ENCODE measurements around the gene TRIM41.

The TRIM41 gene

DNA sequence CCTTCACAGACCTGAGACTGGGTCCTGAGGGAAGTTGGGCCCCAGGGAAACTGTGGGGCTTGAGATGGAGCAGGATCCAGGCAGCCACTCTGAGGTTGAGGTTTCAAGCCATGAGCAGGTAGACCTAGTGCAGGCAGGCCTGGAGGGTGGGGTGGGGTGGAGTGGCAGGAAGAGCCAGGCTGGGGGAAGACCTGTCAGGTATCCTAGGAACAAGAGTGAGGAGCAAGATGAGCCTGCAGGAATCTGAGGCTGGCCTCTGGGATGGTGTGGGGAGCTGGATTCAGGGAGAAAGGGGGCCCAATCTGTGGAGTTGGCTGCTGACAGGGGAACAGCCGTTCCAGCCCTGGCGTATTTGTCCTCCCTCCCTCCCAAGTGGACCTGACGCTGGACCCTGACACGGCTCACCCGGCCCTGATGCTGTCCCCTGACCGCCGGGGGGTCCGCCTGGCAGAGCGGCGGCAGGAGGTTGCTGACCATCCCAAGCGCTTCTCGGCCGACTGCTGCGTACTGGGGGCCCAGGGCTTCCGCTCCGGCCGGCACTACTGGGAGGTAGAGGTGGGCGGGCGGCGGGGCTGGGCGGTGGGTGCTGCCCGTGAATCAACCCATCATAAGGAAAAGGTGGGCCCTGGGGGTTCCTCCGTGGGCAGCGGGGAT lies 10.8 kb downstream of the TRIM41 start:
- DNase-seq: no peak

DNA sequence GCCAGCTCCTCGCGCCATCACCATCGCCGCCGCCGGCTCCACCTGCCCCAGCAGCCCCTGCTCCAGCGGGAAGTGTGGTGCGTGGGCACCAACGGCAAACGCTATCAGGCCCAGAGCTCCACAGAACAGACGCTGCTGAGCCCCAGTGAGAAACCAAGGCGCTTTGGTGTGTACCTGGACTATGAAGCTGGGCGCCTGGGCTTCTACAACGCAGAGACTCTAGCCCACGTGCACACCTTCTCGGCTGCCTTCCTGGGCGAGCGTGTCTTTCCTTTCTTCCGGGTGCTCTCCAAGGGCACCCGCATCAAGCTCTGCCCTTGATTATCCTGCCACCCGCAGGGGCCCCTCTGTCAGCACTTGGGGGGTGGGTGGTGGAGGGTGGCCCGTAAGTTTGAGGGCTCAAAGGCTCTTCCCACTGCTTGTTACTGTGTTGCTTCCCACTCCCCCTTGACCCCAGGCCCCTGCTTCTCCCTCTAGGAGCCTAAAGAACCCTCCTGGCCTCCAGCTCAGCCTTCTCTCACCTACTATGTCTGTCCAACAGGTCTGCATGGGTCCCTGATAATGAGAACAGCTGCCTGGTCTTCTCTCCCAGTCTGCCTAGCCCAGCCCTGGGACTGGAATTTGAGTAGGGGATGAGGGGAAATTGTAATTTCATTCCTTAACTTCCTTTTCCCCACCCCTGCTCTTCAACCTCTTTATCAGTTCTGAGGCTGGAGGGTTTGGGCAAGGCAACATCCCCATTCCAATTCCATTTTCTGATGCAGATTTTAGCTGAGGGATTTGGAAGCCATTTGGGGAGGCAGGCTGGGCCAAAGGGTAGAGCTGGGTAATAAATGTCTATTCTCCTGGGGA lies 11.6 kb downstream of the TRIM41 start:
- no peak for DNase-seq

DNA sequence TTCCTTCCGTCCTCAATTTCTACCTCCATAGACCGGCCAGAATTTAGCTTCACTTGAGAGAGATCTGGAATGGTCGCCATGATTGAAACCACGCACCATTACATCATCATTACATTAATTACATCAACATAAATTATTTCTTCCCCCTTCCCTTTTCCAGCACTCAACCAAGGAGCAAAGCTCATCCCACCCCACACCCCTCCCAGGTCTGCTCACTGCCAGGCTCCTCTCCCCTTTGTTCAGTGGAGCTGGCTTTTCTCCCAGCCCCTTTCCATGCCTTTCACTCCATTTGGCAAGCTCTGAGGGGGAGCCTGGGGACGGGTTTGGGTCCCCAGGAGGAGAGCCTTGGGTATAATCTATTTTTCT lies 12.2 kb downstream of the TRIM41 start:
- DNase-seq: no peak

DNA sequence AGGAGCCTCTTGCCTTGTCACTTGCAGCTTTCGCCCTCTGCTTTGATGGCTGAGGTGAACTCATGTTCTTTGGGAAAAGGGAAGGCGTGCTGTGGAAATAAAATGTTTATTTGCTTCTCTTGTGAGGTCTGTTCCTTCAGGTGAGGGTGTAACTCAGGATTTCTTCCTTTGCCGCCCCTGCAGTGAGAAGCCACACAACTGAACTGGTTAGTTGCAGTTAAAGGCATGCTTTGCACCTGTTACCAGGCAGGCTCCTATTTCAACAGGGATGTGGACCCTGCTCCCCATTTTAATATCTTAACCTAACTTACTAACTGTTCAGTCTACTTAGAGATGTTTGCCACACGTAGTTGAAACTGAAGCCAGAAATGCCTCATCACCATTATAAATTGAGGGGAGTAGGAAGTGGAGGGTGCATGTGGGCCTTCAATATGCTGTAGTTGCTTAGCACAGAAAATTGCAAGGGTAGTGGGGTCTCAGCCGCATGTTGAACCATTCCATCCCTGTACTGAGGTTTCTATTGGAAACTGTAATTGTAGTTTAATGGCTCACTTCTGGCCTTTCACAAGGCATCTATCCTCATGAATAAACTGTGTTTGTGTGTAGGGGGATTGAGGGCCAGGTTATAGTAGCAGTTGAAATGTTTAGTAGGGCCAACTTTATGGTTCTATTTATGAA lies 12.7 kb downstream of the TRIM41 start:
- no peak for DNase-seq

DNA sequence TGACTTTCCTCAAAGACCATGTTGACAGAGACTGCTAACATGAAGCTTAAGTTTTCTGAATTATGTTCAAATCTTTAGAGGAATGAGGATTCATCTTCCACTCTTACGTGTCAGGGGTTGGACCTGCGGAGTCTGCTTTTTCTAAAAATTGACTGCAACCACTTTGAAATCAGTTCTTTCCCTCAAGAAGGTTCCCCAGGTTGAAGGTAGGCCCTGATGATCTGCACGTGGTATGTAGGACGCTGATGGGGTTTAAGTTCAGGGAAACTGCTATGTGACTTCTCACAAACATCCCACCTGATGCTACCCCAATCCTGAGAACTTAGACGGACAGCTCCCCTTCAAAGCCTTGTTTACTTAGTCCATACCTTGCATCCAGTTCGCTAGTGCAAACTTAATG lies 13.4 kb downstream of the TRIM41 start:
- DNase-seq: no peak

DNA sequence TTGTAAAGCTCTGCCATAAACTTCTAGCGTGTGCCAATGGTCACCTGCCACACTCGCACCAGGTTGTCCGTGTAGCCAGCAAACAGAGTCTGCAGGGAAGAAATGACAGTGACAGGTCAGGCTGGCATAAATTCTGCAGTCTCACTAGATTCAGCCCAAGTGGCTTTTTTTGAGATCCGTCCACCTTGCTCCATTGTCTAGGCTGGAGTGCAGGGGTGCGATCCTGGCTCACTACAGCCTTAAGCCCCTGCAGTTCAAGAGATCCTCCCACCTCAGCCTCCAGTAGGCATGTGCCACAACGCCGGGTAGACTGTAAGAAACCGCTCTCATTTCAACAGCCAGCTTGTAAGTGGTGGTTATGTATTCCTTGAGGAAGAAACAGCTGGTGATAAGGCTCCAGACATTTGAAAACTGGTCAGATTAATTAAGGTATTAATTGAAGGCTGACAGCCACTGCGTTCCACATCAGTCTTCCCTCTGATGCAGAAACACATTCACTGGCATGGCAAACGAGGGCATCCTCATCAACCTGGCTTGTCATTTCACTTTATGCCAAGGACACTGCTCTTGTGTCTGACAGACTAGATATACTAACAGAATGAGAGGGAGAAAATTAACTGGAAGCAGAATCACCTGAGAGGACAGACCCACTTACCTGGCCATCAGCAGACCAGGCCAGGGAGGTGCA lies 14.0 kb downstream of the TRIM41 start:
- DNase-seq: no peak

DNA sequence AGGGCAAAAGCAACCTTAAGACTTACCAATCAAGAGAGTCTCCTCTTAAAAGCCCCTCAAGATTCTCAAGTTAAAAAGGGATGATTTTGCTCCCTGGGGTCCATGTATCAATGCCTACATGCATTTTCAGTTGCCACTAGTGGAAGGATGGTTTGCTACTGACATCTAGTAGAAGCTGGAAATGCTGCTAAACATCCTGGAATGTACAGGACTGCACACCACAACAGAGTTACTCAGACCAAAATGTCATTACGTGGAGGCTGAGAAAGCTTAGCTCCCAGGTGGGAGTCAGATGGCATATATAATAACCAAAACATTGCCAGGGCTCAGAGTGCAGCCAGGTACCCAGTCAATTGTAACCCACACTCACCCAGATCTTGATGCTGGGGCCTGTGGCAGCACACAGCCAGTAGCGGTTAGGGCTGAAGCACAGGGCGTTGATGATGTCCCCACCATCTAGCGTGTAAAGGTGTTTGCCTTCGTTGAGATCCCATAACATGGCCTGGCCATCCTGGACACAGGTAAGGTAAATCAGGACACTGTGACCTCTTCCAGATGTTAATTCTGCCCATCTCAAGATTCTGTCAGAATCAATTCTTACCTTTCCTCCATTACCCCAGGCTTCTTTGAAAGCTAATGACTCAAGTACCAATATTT lies 14.8 kb downstream of the TRIM41 start:
- DNase-seq: no peak

DNA sequence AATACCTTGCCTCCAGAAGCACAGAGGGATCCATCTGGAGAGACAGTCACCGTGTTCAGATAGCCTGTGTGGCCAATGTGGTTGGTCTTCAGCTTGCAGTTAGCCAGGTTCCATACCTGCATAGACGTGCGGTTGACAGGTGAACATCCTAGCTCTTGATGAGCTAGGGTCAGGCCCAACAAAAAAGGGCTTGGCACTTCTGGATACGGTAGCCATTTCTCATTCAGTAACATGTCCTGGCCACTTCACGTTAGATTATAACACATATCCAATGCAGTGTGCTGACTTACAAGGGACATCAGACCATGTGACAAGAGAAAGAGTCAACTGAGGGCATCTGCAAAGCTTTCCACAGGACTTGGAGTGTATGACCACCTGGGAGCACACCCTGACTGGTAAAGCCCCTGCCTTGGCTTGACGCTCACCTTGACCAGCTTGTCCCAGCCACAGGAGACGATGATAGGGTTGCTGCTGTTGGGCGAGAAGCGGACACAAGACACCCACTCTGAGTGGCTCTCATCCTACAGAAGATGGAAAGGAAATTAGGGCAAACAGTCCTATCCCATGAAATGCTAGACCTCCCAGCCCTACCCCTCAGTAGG lies 16.1 kb downstream of the TRIM41 start:
- no peak for DNase-seq

DNA sequence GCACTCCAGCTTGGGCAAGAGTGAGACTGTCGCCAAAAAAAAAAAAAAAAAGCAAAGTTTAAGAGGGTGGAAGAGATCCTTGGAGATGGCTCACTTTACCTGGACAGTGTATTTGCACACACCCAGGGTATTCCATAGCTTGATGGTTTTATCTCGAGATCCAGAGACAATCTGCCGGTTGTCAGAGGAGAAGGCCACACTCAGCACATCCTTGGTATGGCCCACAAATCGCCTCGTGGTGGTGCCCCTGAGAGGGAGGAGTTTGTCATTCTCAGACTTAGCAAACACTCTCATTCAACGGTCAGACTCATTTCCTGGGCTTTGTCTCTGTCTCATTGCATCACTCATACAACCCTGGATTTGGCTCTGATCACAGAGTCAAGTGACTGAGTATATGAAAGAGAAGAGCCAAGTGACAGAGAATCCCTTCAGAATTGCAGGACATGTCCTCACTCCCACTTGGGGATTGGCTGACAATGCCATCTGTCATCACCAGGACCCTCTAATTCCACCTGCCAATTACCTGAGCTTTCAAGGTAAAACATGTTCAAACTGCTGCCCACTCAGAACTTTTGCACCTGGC lies 18.4 kb downstream of the TRIM41 start:
- no peak for DNase-seq

DNA sequence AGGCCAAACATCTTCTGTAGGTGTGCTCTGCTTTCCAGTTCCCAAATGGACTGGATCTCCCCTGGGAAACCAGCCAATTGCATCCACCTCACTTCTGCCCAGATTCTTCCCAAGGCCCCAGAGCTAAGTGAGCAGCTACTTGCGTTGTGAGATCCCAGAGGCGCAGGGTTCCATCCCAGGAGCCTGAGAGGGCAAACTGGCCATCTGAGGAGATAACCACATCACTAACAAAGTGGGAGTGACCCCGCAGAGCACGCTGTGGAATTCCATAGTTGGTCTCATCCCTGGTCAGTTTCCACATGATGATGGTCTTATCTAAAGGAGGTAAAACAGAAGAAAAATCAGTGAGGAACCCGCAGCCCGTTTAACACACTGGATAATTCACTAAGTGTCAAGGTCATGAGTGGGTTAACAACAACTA lies 19.0 kb downstream of the TRIM41 start:
- DNase-seq: no peak

DNA sequence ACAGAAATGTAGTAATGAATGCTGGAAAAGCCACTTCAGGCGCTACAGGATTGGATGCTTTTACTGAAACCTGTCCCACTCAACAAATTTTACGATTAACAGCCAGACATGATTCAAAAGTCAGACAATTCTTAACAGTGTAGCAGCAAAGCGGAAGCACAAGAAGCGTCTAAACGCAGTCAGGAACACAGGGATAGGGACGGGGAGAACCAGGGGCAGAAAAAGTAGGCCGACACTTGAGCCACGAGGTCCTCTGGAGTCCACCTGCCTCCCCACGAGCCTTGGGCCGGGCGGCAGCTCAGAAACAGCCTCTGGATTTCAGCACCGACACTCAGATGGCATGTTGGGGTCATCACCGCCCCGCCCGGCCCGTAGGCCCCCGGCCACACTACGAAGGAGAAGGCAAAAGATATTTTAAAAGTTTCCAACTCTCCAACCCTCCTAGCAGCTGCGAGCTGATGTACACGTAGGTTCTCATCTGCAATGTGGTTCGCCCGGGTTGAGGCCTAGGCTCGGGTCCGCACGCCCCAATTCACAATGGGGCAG lies 20.0 kb downstream of the TRIM41 start:
- DNase-seq: no peak

DNA sequence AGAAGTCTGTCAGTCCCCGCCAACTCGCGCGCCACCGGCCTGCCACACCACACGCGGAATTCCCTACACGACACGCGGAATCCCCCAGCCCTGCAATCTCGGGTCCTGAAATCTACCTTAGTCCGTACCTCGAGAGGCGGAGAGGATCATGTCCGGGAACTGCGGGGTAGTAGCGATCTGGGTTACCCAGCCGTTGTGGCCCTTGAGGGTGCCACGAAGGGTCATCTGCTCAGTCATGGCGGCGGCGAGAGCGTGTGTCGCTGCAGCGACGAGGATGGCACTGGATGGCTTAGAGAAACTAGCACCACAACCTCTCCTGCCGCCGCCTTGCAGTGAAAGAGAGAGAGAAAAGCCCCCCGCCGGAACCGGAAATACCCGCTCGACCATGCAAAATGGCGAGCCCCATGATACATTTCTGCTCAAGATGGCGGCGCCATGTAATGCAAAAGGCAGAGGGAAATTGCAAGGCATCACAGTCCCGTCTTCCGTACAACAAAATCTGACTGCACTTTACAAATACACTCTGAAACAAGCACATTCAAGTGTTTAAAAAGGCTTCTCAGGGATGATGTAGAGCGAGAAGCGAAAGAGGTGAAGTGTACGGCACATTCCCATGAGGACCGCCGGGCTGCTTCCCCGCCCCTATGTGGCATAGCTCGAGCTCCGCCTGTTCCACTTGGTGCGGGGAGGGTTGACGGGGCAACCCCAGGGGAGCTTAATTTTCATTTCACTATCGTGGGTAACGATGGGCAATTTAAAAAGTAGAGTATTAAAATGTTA lies 20.7 kb downstream of the TRIM41 start, which contains the start of gene RACK1:
Gene RACK1, minus strand, starts transcription at position 343 of the 780 bp plus-strand sequence. Its CDS starts 106 bp downstream, at position 237.
- DNase-seq: no peak

DNA sequence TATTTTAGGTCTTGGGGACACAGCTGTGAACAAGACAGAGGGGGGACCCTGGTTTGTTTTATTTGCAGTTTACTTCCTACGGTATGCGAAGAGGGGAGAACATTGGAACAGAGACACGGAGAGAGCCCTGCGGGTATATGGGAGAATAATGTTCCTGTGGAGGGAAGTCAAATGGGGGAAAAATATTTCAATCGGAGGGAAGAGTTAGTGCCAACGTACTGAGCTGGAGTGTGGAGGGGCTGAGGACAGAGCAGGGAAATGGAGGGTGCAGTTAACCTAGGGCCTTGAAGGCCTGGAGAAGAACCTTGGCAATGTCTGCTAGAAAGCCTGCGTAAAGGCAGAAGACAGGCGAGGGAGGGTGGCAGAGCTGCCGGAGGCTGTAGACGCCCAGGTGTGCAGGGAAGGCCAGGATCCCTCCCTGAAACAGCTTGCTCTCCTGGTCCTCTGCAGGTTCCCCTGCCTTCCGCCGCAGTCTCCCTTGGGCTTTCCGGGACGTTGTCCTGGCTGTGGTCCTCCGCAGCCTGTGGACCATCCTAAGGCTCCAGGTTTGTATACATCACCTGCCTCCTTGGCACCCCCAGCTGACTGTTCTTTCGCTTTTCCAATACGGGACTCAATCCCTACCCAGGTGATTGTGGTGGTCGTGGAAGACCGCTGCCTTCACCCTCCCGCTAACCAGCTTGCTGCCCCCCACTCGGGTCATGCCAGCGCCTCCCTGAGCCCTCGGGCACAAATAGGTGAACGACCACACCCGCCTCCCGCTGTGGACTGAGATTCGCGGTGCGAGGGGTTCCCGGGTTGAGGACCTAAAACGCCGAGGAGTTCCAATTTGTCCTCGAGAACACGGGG lies 22.6 kb downstream of the TRIM41 start:
- DNase-seq: no peak

DNA sequence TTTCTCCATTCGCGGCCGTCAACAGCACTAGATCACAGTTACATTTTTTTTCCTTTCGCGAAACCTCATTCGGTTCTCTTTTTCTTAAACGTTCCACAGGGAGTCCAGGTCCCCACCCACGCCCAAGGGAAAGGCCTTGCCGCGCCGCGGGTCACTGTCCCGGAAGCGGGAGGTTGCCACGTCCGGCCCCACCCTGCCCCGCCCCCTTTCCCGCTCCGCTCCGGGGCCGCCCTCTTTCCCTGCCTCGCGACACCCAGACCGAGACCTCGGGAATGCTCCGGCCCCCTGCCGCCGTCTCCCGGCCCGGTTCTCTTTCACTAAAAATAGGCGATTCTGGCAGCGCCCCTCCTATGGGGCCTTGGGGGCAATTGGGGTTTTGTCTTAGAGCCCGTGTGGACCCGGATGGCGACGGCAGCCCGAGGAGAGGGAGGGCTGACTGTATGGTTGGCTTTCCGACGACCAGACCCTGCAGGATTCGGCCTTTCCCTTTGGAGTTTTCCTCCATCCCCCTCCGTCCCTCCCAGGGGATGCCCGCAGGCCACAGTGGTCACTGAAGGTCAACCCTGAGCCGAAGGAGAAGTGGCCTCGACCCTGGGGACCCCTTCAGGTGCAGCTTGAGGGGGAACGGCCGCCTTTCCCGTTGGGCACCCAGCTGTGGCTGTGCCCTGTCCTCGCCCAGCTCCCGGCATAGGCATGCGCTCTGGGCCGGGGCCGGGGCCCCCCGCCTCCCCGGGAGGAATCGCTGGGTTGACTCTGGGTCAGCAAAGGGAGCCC lies 23.4 kb downstream of the TRIM41 start:
- no peak for DNase-seq

DNA sequence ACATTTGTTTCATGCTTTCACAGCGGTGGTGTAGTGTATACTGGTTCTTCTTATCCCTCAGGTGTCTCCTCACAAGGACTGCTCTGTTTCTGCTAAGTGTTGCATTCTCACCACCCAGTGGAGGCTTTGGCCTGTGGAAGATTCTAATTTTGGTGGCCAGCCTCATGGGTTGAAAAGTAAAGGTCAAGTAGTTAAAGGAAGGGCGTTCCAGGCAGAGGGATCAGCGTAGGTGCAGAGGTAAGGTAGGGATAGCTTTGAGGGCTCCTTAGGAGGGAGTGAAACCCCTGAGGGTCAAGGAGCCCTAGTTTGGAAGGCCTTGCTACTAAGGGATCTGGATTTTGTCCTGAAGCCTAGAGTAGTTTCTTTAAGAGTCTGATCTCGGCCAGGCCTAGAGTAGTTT lies 25.2 kb downstream of the TRIM41 start:
- DNase-seq: no peak

DNA sequence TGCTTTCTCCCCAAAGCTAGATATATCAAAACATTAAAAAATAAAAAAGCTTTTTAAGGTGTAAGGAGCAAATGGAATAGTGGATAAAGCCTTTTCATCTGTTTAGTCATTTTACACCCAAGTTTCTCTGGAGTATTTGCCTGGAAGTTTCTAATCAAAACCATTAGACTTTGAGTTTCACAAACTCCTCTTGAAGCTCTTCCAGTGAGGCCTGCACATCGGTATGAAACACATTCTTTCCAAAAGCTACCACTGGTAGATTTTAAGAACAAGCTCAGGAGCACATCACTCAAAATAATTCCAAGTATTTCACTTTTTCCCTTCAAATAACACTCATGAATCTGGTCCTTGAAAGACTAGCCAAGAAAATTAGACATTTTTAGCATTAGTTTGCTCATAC lies 32.2 kb downstream of the TRIM41 start:
- no peak for DNase-seq

DNA sequence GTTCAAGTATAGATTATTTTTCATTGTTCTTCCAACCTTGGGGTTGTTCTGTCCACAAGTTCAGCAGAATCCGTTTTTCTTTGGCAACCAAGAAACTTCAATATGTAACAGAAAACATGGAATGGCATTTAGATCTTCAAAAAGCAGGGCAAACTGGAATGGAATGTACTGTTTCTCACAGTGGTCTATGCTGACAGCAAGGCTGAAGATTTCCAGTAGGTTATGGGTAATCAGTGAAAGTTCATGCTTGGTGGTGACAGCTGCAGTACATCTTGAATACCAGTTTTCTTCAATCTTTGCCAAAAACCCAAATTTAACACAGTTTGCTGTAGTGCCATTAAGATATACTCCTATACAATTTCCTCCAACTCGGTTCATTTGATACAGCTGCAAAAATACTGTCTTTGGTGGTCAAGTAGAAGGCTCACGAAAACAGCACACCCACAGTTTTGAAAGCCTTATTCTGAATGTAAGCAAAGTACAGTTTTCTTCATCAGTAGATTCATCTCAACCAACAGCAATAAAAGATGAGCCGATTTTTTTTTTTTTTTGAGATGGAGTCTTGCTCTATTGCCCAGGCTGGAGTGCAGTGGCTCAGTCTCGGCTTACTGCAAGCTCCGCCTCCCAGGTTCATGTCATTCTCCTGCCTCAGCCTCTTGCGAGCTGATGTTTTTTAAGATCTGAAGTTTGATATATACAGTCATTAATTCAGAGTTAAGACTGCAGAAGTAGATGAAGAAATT lies 32.9 kb downstream of the TRIM41 start:
- no peak for DNase-seq

DNA sequence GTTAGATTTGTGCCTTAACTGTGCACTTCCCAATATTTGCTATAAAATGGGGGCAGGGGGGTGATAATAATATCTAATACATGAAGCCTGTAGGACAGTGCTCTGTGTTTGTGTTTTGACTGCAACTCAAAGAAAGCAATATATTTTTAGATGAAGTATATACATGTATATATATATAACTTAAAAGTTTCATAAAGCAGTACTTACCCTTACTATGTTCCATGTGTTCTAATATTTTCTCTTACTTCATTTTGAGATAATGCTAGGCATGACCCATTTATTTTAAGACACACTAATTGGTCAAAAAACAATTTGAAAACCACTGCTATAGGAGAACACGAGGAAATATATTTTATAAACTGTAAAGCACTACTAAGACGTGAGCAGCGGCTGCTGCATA lies 35.5 kb downstream of the TRIM41 start:
- DNase-seq: no peak
